Measurements from ENCODE around the gene BCL11B.

- TF ChIP-seq CTCF (IDR thresholded peaks at IDR 0.05; ENCODE audit: poor library complexity) (no peak), EZH2phosphoT487 (IDR thresholded peaks at IDR 0.05; ENCODE audit: low read depth, severe bottlenecking, unreplicated experiment) (no peak), EZH2 (IDR thresholded peaks at IDR 0.05; ENCODE audit: borderline replicate concordance) (no peak)
Measured at GRCh38 chr14:99268810-99269707, 2.9 kb downstream of the BCL11B start.
